ENCODE measurements around the gene C20orf173.

DNA sequence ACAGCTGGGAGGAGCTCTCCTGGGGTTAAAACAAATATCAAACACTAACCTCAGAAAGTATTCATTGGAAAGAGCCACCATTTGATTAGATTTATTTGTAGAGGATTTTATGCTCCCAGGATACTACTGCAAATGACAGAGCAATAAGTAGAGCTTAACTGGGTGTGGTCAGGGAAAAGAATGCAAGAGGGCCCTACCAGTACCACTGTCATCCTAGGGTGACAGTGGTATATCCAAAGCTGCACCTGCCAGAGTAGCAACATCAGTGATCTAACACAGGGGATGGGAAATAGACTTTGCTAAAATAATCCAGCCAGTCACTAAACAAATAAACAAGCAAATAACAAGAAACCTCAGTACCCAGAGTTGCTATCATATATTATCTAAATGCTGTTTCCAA is 42.1 kb upstream of the C20orf173 start:
- TF ChIP-seq, protein P1, sequence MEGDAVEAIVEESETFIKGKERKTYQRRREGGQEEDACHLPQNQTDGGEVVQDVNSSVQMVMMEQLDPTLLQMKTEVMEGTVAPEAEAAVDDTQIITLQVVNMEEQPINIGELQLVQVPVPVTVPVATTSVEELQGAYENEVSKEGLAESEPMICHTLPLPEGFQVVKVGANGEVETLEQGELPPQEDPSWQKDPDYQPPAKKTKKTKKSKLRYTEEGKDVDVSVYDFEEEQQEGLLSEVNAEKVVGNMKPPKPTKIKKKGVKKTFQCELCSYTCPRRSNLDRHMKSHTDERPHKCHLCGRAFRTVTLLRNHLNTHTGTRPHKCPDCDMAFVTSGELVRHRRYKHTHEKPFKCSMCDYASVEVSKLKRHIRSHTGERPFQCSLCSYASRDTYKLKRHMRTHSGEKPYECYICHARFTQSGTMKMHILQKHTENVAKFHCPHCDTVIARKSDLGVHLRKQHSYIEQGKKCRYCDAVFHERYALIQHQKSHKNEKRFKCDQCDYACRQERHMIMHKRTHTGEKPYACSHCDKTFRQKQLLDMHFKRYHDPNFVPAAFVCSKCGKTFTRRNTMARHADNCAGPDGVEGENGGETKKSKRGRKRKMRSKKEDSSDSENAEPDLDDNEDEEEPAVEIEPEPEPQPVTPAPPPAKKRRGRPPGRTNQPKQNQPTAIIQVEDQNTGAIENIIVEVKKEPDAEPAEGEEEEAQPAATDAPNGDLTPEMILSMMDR (IDR thresholded peaks at IDR 0.05; ENCODE audit: borderline replicate concordance, extremely low read depth, low read length, poor library complexity, severe bottlenecking): no peak
- no peak for TF ChIP-seq EZH2 (IDR thresholded peaks at IDR 0.05; ENCODE audit: borderline replicate concordance, low read depth, low read length, severe bottlenecking)
